Lung microvascular endothelial cell (primary cell): ENCODE data around the gene FUS. TPM values are rescaled to one million over a fixed set of nuclear protein-coding genes. Genes with fewer than 3 reads are reported as not detected.

Source experiments
- DNase-seq, 2 donors: peaks; one replicate each; pipeline versions ENCODE4 v3.0.0 to v3.0.0-alpha.2; 2010; ENCODE audit warnings: low read depth in 2 of 2
- total RNA-seq: library from RNA; depleted of rRNA; stranded (reverse); fragments of >200 nt; gene quantifications from 2 replicates; pipeline ENCODE4 v1.2.1, GENCODE V29; 2014

FUS gene
- total RNA-seq, 1 donor from 2014 or later = 26.8 TPM

DNA sequence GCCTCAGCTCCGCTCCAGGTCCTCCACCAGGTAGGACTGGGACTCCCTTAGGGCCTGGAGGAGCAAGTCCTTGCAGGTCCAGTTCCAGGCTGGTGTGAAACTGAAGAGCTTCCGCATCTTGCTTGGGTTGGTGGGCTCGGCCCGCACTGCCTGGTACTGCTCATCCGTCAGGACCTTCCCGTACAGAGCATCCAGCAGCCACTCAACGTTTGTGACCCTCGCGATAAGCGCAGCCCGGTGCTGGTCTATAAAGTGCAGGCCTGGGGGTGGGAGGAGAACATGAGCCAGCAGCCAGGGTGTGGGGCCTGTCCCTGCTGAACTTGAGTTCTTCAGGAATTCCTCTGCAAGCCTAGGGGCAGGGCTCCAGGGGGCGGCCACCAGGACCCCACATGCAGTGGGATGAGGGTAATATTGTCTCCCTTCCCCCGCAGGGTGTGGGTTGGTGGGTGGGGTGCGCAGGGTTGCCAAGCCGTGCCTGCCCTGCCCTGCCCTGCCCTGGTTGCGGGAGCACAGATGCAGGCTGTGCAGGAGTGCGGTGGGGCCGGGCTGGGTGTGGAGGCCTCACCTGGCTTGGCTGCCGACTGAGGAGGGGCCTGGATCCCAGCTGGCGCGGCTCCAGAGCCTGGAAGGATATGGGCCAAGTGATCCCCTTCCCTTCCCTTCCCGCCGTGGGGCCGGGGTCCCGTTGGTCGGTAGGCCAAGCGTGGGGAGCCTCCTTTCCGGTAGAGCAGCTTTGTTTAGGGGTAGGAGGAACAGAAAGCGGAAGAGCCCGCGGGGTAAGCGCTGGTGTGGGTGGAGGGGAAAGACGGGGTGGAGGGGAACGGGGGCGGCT, 21.9 kb downstream of the FUS start:
- peak in 1 of 2 donors; percentile 8 for DNase-seq

DNA sequence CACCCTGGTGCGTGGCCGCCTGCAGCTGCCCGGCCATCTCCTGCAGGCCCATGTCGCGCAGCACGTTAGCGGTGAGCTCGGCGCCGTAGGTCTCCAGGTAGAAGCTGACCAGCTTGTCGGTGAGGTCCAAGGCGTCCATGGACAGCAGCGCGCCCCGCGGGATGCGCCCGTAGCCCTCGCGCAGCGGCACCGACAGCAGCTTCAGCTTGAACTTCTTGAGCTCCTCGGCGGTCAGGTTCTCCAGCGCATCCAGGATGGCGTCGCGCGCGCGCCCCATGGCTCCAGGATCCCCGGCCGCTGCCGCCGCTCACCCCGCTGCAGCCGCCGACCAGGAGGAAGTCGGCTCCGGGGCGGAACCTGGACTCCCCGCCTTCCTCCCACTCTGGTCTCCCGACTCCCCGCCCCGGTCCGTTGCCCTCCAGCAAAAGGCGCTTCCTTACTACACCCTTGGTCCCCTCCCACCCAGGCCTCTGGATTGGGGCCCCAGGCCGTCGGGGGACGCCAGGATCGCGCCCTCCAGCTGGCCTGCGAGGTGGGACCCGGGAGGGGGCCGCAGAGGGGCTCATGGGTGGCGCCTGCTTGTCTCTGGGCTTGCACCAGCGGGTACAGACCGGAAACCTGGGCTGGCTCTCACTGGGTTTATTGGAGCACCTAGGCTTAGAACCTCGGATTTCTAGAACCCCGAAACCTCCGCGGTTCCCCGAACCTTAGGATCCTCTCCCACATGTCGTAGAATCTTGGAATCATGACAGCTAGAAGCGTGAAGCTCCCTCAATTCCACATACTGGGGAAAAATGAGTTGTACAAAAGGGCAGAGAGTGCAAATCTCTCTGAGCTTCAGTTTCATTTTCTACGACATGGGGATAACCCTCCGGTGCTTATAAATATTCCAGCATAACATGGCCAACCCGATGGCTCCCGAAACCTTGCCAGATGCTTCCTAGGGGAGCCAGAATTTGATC, 22.8 kb downstream of the FUS start, which contains the start of gene PYCARD:
PYCARD (minus strand) TSS at position 347 of the 962 bp plus-strand sequence; CDS start at position 277, 70 bp downstream.
- DNase-seq = peak; percentile 31 to 48

DNA sequence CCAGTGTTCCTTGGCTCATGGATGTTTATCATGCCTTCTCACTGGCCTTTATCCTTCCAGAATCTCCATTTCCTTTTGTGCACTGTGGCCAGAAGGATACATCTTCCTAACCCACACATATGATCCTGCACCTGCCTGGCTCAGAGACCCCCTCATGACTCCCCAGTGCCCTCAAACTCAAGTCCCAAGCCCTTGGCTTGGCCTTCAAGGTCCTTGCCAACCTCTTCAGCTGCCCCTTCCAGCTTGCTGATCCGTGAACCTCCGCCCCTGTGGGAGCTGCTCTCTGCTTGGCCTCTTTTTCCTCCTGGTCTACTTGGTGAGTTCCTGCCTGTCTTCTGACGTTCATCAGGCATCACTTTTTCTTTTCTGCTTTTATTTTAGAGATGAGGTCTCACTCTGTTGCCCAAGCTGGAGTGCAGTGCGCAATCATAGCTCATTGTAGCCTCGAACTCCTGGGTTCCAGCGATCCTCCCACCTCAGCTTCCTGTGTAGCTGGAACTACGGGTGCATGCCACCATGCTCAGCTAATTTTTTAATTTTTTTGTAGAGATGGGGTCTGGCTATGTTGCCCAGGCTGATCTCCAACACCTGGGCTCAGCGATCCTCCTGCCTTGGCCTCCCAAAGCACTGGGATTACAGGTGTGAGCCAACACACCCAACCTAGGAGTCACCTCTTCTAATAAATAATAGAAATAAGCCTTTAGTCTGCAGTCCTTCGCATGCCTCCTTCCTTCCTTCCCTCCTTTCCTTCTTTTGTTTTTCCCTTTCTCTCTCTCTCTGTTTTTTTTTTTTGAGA, 25.1 kb downstream of the FUS start:
- DNase-seq = no peak

DNA sequence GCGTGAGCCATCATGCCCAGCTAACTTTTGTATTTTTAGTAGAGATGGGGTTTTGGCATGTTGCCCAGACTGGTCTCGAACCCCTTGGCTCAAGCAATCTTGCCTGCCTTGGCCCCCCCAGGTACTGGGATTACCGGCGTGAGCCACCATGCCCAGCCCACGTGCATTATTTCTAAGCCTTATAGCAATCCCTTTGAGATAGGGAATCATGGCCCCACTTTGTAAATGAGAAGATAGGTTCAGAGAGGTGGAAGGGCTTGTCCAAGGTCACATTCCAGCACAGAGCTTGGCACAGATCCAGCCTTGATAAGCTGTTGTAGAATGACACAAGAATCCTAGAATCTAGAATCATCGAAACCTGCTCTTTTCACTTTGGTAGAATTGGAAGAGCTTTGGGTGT, 26.8 kb downstream of the FUS start:
- DNase-seq = no peak

DNA sequence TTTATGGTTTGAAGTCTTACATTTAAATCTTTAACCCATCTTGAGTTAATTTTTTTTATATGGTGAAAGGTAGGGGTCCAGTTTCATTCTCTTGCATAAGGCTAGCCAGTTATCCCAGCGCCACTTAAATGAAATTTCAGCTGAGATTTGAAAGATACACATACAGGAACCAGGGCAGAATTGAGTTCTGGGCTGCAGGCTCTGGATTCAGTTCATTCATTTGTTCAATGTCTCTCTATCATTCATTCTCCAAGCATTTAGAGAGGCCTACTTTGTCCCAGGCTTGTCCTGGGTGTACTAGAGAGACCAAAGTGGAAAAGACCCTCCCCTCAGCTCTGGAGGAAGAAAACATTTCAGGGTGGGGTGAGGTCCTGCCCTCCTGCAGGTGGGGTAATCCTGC, 33.4 kb downstream of the FUS start:
- DNase-seq = no peak

DNA sequence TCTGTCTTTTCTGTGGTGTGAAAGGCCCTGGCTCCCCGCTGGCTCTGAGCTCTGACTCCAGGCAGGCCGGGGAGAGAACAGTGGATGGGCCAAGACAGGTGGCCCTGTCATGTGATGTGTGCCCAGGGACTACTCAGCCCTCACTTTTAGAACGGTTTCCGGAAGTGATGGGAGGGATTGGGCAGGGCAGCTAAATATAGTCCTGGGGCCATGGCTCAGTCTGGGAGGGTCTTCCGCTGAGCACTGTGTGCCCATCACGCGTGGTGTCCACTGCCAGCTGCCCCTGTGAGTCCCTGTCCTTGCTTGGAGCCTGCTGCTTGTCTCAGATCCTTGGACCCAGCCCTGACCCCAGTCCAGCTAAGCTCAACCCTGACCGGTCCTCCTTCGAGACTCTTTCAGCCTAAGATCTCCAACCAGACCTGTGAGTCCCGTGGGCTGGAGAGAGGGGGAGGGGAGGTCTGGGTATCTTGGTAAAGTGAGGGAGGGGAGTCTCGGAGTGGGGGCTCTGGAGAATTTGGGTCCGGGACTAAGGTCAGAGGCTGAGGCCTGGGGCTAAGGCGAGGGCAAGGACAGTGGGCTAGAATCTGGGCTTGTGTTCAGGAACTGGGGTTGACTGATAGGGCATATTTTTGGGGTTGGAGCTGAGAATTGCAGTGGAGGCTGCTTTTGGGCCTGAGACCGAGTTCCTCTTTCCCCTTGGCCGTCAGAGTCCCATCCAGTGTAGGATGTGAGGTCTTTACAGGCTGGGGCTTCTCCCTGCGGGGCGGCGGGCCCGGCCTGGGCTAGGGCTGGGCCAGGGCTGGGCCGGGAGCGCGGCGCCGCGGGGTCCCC, 34.2 kb downstream of the FUS start, which contains the start of gene TRIM72:
TRIM72 (plus strand) TSS at position 243 of the 831 bp plus-strand sequence. CDS start 620 bp downstream, outside the sequence.
- no peak for DNase-seq

DNA sequence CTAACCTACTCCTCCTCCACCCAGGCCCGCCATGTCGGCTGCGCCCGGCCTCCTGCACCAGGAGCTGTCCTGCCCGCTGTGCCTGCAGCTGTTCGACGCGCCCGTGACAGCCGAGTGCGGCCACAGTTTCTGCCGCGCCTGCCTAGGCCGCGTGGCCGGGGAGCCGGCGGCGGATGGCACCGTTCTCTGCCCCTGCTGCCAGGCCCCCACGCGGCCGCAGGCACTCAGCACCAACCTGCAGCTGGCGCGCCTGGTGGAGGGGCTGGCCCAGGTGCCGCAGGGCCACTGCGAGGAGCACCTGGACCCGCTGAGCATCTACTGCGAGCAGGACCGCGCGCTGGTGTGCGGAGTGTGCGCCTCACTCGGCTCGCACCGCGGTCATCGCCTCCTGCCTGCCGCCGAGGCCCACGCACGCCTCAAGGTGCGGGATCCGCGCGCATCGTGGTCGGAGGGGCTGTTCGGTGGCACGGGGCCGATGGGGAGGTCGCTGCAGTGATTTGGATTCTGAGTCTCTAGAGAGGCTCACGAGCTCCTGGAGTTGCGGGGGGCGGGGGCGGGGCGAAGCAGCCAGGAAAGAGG, 34.9 kb downstream of the FUS start:
- no peak for DNase-seq

DNA sequence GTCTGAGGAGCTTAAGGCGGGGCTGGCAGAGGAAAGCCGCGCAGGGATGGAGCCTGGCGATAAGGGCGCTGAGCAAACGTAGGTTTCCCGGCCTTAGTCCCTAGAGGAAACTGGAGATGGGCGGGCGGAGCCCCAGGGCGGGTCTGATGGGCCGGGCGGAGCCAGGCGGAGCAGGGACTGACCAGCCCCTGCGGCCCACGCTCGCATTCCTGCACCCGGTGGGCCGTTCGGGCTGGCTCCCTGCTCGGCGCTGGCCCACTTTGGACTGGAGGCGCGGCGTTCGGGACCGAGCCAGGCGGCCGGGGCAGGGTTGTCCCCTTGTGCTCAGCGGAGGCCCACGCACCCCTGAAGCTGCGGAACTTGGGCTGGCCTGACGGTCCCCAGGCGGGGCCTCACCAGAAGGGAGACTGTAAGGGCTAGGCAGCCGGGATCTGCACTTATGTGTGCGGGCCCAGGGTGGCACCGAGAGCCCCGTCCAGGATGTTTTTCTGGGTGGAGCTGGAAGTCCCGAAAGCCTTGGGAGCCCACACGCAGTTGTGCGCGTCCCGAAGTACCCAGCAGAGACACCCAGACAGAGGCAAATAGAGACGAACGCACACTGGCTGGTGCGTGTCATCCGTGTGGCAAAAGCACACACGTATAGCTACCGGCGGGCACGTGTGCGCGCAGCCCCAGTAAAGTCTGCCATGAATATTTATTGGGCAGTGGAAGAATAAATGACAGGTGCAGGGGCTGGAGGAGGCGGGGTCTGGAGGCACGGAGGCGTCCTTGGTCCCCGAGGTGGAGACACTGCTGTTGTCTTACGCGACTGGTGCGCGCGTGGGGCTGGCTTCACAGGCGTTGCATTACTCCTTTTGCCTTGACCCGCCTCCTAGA, 35.6 kb downstream of the FUS start:
- peak; percentile 18 to 26 for DNase-seq

DNA sequence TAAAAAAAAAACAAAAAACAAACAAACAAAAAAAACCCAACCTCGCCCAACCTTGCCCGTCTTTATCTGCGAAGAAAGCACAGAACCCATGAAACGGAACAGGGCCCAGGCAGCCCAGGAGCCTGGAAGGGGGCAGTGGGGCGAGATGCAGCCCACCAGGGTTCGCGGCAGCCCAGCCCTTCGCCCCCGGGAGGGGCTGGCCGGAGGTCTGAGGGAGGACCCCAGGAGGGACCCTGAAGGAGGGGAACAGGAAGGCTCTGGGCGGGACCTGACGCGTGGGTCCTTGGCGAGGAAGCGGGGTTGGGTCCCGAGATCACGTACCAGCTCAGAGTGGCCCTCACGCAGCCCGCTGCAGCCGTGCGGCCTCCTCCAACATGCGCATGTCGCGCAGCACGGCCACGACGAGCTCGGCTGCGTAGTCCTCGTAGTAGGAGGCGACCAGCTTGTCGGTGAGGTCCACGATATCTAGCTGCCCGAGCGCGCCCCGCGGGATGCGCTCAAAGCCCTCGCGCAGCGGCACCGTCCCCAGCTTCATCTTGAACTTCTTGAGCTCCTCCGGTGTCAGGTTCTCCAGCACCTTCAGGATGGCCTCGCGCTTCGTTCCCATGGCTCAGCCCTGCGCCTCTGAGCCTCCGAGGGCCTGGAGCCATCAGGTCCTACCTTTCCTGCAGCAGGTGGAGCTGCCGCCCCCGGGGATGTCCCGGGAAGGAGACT, 36.6 kb downstream of the FUS start, which contains the start of gene PYDC1:
PYDC1 (minus strand) TSS at position 714 of the 714 bp plus-strand sequence; CDS start at position 607, 107 bp downstream.
- no peak for DNase-seq

DNA sequence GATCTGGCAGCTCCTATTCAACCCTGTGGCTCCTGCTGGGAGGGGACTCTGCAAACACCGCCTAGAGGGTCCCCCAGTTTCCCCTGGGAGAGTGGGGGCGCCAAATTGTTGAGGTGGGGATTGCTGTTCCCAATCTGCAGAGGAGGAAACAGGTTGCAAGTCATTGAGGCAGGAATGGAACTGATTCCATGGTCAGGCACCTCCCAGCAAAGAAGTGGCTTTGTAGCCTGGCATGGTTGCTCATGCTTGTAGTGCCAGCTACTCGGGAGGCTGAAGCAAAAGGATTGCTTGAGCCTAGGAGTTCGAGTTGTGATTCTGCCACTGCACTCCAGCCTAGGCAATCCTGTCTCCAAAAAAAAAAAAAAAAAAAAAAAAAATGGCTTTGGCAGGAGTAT, 37.2 kb downstream of the FUS start:
- DNase-seq = no peak

DNA sequence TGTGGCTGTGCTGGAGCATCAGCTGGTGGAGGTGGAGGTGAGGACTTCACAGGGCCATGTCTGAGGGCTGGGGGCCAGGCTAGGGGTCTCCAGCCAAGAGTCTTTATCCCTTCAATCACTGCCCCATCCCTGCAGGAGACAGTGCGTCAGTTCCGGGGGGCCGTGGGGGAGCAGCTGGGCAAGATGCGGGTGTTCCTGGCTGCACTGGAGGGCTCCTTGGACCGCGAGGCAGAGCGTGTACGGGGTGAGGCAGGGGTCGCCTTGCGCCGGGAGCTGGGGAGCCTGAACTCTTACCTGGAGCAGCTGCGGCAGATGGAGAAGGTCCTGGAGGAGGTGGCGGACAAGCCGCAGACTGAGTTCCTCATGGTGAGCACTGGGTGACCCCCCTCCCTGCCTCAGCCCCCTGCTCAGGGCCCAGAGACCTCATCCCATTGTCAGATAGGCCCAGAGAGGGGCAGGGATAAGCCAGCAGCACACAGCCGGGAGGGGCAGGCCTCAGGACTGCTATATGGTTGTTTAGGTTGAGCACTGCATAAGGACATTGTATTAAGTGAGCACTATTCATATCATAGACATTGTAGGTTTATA, 39.3 kb downstream of the FUS start:
- no peak for DNase-seq

DNA sequence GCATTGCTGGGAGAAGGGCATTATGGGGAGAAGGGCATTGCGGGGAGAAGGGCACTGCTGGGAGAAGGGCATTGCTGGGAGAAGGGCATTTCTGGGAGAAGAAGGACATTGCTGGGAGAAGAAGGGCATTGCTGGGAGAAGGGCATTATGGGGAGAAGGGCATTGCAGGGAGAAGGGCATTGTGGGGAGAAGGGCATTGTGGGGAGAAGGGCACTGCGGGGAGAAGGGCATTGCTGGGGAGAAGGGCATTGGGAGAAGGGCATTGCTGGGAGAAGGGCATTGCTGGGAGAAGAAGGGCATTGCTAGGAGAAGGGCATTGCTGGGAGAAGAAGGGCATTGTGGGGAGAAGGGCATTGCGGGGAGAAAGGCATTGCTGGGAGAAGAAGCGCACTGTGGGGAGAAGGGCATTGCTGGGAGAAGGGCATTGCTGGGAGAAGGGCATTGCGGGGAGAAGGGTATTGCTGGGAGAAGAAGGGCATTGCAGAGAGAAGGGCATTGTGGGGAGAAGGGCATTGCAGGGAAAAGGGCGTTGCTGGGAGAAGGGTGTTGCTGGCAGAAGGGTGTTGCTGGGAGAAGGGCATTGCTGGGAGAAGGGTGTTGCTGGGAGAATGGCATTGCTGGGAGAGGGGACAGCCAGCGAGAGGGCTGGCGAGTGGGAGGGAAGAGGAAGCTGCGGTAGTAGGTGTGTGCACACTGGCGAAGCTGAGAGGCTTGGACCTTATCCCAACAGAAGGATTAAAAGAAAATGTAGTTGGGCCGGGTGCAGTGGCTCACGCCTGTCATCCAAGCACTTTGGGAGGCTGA, 41.6 kb downstream of the FUS start:
- DNase-seq = no peak

DNA sequence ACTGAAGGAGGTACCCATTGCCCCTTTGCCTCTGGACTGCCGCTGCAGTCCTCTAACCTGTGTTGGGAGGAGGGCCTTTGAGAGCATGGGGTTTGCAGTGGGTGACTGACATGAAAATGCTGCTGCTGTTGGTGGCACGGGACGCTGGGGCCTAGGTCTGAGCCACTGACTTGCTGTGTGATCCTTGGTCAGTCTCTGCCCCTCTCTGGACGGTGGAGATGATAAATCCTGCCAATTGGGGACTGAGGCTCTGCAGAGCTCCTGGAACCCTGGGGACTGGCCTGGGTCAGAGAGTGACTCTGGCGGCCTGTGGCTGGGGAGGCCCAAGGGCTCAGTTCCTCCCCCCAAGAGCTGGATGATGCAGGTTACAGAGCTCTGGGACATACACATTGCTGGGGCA, 43.1 kb downstream of the FUS start:
- no peak for DNase-seq

DNA sequence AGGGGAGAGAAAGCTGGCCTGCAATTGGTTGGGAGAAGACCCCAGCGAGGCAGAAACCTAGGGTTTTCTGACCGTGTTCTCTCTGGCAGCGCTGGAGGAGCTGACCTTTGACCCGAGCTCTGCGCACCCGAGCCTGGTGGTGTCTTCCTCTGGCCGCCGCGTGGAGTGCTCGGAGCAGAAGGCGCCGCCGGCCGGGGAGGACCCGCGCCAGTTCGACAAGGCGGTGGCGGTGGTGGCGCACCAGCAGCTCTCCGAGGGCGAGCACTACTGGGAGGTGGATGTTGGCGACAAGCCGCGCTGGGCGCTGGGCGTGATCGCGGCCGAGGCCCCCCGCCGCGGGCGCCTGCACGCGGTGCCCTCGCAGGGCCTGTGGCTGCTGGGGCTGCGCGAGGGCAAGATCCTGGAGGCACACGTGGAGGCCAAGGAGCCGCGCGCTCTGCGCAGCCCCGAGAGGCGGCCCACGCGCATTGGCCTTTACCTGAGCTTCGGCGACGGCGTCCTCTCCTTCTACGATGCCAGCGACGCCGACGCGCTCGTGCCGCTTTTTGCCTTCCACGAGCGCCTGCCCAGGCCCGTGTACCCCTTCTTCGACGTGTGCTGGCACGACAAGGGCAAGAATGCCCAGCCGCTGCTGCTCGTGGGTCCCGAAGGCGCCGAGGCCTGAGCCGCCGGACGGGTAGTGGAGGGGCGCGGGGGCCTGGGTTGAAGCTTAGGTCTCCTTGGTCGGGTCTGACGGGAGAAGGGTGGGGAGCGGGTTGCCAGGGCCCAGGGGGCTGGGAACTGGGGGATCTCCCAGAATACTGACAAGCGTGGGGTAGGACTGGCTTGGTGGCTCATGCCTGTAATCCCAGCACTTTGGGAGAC, 44.4 kb downstream of the FUS start:
- DNase-seq = no peak

DNA sequence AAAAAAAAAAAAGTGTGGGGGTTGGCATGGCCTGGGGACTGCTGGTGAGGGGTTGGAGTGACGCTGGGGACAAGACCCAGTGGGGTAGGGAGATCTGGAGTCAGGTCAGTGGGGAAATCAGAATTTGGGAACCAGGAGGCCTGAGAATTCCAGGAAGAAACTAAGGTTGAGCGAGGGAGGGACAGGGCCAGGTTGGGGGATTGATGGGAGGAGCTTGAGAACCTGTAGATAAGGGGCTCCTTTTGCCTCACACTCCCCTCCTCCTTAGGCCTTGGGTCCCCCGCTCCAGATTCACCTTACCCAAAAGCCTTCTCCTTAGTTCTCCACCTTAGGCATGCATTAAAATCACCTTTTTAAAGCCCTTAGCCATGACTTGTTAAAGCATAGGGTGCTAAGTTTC, 45.3 kb downstream of the FUS start:
- DNase-seq = no peak

DNA sequence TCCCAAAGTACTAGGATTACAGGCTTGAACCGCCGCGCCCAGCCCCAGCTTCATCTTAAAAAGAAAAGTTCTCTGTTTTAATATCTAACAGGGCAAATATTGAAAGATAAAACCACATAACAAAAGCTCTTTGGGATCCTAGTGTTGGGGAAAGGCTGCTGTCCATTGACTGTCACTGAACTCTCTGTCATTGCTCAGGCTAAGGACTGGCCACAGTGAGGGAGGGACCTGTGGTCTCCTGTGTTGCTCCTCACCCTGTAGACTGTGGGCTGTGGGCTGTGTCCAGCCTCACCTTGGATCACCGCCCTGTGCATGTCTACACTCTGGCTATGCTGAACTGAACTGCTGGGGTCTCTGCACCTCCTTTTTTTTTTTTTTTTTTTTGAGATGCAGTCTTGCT, 48.3 kb downstream of the FUS start:
- DNase-seq = no peak
